GM21526 (cell line): ENCODE data around the gene HS6ST1.

Experiments used
- ATAC-seq: cut with Tn5 transposase; IDR thresholded peaks from one replicate; pipeline ENCODE4 v1.9.1; 2021; ENCODE audit warnings: moderate library complexity; ENCODE audit not compliant: unreplicated experiment, low FRiP score

Gene HS6ST1, protein sequence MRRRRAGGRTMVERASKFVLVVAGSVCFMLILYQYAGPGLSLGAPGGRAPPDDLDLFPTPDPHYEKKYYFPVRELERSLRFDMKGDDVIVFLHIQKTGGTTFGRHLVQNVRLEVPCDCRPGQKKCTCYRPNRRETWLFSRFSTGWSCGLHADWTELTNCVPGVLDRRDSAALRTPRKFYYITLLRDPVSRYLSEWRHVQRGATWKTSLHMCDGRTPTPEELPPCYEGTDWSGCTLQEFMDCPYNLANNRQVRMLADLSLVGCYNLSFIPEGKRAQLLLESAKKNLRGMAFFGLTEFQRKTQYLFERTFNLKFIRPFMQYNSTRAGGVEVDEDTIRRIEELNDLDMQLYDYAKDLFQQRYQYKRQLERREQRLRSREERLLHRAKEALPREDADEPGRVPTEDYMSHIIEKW

DNA sequence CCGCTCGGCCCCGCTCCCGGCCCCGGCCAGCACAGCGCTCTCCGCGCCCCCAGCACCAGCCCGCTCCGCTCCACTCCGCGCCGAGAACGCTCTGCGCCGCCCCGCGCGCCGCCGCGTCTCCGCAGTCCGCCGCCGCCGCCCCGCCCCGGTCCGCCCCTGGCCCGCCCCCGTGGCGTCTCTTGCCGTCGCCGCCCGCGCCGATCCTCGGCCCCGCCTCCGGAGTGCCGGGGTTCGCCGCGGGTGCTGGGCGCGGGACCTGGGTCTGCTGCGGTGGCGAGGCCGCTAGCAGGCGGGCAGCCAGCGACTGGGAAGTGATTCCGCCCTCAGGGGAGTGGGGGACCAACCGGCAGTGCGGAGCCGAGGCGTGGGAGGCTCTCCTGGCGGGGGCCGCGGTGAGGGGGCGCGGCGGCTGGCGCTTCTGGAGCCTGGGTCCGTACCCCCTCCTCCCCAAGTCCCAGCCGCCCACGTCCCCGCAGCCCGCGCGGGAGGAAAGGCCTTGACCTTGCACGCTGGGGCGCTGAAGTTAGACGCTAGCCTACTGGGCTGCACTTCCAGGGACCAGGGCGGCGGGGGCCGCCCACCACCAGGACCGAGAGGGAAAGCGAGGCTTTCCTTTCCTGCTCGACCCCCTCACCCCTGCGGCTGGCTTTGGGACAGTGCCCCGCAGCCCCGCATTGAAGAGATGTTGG is at the start of gene HS6ST1:
Gene HS6ST1, minus strand, starts transcription at position 93 of the 689 bp plus-strand sequence. CDS start 305 bp downstream, outside the sequence.
- peak; percentile 57 for ATAC-seq

DNA sequence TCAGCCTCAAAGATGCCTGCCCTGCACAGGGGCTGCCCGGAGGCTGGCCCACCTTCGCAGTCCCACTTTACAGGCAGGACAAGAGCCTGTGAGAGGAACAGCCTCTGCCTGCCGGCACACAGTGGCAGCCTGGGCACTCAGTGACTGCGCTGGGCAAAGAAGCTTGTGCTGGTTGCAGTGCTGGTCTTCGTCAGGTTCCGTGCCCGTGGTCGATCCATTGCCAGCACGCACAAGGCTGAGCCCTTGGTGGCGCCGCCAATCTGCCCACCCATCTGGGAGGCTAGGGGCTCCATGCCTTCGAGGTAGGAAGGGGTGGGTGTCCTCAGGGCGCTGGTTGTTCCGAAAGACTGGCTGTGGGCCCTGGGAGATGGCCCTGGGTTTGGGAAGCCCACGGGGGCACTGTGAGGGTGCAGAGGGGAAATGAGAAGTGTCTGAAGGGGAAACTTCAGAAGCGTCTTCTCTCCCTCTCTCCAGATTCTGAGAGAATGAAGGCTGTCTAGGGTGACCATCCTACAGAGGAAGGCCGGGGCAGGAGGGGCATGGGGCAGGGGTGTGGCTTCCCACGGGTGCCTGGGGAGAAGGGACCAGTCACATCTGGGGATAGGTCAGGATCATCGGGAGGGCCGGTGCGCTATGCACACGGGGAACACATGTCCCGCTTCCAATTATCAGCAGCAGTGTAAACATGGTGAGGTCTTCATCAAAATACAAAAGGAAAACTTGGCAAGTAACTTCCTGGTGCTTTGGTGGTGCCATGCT is 49.1 kb upstream of the HS6ST1 start:
- no peak for ATAC-seq

DNA sequence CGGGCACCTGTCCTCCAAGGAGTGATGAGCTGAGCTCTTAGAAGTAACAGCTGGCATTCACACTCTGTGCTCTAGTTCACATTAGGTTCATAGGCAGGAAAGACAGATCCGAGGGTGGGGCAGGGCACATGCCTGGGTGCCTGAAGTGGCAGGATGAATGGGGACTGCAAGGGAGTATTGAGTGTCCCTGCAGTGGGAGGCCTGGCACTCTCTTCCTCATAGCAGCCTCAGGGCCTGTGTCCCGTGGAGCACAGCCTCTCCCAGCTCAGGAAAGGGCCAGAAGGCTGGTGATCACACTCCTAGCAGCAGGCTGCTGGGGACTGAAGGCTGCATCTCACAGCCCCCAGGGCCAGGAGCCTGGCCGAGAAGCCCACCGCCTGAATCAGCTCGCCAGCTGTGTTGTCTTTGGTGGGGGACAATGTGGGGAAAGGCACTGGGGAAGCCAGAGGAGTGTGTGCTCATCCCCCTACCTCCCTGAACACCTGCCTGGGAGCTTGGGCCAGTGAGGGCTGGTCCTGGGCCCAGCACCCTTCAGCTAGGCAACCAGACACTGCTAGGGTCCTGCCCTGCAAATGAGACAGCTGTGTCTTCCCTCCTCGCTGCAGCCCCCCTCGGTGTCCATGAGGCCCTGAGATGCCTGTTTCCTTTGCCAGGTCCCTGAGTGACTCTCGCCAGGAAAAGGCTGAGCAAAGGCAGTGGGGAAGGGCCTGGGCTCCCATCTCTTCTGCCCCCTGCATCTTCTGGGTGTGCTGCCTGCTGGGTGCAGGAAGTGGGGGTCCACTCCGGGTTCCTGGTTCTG is 48.2 kb upstream of the HS6ST1 start:
- no peak for ATAC-seq

DNA sequence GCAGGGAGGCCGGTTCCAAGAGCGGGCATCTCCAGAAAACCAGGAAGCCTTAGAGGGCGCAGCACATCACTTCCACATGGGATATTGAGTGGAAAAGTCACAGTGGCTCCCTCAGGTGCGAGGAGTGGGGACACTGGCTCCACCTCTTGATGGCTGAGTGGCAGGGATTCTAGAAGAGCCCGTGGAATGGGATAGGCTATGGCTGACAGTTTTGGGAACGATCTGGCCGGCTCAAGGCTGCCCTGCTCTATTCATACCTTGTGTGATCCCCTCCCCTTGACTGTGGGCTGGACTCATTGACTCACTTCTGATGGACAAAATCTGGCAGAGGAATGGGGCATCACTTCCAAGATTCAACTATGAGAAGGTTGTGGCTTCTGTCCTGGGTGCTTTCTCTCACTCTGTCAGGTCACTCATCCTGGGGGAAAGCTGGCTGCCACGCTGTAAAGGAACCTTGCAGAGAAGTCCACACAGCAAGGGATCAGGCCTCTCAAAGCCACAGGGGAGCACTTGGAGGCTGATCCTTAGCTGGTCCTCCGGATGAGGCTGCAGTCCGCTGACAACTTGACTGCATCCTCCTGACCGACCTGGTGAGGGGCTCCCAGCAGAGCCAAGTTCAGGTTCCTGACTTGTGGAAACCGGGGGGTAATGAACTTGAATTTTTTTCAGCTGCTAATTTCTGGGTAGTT is 46.7 kb upstream of the HS6ST1 start:
- ATAC-seq = no peak

DNA sequence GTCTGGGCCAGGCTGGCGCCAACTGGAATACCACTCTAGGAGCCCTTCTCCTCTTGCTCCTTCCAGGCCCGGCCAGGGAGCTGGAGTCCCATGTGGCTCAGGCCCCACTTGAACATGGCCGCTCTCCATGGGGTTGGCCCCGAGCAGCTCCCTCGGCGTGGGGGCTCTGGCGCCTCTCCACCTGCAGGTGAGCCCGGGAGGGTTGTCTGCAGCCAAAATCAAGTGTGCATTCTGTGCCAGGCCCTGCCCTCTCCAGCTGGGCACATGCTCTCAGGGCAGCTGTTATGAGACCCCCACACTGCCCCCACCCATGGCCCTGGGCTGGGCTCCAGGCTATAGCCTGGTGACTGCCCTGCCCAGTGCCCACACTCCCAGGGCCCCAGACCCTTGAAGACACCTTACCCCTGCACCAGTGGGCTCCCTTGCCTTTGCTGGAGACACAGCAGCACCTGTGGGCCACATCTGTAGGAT is 45.8 kb upstream of the HS6ST1 start:
- ATAC-seq = no peak

DNA sequence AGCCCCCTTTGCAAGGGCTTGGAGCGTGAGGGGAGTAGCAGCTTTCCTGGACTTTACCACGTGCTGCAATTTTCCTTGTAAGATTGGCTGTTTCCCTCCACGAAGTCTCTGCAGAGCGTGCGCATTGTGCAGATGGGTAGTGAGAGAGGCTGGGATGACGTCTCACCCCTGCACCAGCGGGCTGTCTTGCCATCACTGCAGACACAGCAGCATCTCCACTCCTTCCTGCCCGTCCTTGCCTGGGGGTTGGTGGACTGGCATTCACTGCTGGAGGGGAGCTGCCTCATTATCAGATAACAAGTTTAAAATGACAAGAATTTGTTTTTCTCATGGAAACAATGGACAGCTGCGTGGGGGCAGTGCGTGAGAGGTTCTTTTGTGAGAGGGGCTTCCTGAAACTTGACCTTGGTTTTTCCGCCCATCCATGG is 45.3 kb upstream of the HS6ST1 start:
- no peak for ATAC-seq

DNA sequence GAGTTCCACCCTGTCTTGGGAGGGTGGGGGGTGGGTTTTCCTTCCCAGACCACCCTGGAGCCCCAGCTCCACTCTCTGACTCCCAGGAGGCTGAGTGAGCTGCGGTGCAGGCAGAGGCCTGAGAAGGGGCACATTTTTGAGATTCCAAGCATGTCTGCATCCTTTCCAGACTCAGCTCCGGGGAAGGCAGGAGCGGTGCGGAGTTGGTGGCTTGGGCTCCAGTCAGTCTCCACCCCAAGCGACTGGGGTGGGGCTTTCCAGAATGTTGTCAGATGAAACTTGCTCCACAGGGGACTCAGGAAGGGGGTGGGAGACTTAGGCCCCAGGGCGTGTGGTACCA is 44.2 kb upstream of the HS6ST1 start:
- no peak for ATAC-seq

DNA sequence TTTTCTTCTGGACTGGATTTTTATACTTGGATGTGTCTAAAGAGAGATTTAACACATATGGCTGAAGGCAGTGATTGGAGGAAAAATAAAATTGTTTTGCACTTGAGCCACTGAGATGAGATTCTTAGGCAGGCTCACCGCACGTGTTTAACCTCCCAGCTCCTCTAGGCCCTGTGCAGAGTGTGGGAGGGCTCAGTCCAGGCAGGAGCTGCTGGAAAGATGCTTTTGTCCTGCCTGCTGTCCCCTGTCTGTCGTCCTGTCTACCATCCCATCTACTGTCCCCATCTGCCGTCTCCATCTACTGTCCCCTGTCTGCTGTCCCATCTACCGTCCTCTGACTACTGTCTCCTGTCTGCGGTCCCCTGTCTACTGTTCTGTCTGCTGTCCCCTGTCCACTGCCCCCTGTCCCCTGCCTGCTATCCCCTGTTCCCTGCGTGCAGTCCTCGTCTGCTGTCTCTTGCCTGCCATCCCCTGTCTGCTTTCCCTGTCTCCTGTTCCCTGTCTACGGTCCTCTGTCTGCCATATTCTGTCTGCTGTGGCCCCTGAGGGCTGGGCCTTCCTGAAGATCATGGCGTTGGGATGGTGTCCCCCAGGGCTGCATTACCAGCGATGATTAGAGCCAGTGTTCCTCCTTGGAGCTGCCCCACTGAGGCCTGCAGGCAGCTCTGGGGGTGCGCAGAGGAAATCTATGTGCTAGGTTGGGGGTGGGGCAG is 43.7 kb upstream of the HS6ST1 start:
- no peak for ATAC-seq

DNA sequence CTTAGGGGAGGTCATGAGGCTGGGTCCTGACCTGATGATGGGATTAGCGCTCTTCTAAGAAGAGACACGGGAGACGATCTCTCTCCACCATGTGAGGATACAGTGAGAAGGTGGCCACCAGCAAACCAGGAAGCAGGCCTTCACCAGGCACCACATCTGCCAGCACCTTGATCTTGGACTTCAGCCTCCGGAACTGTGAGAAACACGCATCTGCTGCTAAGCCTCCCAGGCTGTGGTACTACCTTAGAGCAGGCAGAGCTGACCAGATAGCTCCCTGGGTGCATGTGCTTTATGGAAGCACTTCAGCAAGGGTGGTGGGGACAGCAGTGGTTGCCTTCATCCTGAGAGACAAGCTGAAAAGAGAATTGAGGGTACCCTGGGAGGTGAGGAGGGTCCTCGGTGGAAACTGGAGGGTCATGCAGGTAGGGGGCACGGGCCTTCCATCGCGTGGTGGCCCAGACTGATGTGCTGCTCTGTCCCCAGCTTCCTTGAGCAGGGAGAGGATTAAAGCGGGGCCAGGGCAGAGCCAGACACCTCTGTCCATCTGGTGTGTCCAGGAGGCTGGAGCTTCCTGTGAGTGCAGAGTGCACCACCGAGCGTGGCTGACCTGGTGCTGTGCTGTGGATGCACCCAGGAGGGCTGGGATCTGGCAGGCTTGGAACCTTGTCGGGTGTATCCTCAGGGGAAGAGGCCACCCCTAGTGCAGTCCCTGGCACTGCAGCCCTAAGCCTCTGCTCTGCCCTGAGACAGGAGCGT is 42.9 kb upstream of the HS6ST1 start:
- ATAC-seq = no peak

DNA sequence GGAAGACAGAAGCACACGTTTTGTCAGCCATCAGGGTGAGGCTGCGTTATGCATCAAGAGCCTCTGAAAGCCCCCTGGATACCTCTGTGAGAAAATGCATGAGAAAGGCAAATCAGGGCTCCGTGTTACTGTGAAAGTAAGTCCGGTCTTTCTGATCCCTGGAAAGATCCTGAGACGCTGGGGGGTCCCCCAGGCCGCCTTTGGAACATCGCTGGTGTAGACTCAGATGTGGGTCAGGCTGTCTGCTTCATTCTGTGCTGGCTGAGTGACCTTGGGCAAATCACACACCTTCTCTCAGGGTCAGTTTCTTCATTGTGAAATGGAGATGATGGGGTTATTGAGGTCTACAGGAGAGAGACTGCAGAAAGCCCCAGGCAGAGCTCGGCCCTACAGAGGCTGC is 42.0 kb upstream of the HS6ST1 start:
- ATAC-seq = no peak

DNA sequence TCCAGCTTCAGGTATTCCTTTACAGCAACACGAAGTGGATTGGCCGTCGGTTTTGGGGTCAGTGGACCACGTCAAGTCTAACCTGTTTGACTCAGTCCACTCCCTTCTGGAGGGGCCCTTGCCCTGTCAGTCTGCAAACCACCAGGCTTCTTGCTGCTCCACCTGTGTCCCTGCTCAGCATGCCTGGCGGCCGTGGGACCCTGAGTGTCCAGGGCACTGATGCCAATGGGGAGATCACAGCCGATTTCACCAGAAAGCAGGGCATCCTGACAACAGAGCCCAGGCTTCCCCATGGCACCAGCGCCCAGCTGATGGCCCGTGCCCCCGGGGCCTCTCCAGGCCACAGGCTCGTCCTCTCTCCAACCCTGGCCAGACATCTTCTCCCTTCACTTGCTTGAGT is 41.2 kb upstream of the HS6ST1 start:
- no peak for ATAC-seq

DNA sequence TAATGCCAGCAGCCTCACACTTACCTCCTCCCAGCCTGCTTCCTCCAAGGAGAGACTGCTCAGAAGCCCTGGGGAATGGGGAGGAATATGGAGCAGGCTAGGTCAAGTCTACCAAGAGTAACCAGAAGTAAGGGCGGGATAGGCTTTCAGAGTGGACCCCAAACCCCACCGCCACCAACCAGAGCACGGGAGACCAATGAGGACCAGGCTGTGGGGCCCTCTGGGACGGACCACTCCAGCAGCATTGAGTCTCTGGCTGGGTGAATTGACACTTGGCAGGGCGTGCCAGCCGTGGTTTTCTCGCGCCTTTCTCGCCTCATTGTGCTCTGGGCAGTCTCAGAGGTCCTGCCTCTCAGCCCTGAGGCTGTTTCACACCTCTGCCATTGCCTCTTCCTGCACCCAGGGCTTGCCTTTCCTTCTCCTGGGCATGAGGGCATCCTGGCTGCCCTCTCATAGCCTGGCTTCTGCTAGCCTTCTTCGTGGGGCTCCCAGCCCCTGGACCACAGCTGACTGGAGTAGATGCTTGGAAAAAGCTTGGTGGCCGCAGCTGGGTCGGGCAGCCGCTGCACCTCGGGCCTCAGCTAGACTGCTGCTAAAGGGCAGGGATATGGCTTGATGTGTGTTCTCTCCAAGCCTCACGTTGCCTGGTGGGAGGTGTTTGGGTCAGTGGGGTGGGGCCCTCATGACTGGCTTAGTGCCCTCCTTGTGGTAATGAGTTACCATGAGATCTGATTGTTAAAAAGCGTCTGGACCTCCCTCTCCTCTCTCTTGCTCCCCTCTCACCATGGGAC is 40.5 kb upstream of the HS6ST1 start:
- ATAC-seq = no peak

DNA sequence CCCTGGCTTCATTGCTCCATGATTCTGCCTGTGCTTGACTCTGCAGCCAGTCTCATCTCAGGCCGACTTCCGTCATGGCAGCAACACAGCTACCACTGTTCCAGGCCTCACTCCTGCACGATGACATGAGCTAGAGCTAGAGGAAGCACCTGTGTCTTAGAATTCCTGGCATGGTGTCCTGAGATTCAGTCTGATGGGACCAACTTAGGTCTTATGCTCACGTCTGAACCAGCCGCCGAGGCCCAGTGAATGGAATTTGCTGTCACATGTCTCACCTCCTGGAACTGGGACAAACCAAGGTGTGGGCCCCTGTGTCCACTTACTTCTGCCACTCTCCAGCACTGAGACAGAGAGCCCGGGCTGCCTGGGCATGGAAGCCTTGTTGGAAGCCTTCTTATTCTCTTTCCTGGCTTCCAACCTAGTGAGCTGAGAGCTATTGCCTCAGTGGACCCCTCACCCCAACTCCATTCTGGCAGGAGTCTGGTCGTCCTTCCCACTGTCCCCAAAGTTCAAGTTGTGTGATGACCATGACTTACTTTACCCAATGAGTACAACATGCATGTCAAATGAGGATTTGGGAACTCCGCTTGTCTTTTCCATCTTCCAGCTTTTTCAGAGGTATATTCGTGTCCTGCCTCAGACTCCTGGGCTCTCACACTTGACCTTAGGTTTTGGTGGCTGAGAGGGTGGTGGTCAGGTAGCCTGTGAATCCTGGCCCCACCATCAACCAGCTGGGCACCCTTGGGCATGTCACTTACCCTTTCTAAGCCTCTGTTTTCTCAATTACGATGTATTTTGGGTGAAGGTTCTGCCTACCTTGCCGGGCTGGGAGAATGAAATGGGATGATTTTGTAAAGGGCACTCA is 39.1 kb upstream of the HS6ST1 start:
- no peak for ATAC-seq

DNA sequence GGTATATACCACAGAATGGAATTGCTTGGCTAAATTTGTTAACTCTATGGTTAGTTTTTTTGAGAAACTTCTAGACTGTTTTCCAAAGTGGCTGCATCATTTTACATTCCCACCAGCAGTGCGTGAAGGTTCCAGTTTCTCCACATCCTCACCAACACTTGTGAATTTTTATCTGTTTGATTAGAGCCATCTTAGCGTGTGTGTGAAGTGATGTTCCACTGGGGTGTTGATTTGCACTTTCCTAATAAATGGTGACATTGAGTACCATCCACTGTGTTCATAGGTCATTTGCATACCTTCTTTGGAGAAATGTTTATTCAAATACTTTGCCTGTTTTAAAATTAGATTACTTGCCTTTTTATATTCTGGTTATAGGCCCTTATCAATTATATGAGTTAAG is 37.5 kb upstream of the HS6ST1 start:
- ATAC-seq = no peak

DNA sequence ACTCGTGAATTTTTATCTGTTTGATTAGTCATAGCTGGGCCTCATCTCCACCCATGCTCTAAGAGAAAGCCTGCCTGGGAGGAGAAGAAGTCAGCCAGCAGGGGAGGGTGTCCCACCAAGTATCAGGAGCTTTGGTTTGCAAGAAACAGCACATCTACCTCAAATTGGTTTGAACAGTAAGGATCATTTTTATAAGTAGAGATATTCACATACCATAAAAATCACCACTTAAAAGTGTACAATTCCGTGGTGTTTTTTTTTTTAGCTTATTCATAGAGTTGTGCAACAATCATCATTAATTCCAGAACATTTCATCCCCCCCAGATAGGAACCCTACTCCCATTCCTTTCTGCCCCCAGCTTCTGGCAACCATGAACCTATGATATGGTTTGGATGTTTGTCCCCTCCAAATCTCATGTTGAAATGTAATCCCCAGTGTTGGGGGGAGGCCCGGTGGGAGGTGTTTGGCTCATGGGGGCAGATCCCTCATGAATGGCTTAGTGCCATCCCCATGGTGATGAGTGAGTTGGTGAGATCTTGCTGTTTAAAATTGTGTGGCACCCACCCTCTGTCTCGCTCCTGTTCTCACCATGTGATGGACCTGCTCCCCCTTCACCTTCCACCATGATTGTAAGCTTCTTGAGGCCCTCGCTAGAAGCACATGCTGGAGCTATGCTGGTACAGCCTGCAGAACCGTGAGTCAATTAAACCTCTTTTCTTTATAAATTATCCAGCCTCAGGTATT is 36.2 kb upstream of the HS6ST1 start:
- ATAC-seq = no peak

DNA sequence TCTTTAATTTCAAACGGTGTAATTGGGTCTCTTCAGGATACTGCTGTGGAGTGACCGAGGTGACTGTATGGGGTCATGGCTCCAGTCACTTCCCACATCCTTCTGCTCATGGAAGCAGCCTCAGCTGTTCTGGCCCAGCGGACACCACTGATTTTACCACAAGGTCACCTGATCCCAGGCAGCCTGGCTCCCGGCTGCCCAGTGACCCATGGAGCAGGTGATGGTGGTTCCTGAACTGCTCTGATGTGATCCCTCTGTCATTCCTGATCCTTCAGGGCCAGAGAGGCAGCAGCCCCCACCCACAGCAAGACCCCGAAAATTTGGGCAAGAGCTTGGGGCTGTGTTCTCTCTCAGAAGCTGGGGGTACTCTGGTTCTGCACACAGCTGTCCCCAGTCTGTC is 35.5 kb upstream of the HS6ST1 start:
- ATAC-seq = no peak
